HepG2 (cell line): ENCODE data around the gene NFATC3. TPM values are rescaled to one million over a fixed set of nuclear protein-coding genes. Genes with fewer than 3 reads are reported as not detected.

Experiments
- DNMT3B ChIP-seq: conservative IDR thresholded peaks from 2 replicates; pipeline ENCODE4 v1.6.1; 2016; ENCODE audit warnings: missing biosample characterization, control low read depth
- FOXA3 ChIP-seq: IDR thresholded peaks from 2 replicates; pipeline ENCODE4 v1.6.1; 2016; ENCODE audit warnings: missing genetic modification reagents, missing compliant biosample characterization
- FOXO1 ChIP-seq: sonication (generic); formaldehyde crosslinking; IDR thresholded peaks from 2 replicates; pipeline ENCODE4 v1.4.0; 2020; ENCODE audit warnings: missing genetic modification reagents
- GFI1 ChIP-seq: sonication (generic); formaldehyde crosslinking; IDR thresholded peaks from 2 replicates; pipeline ENCODE4 v1.5.0; 2020; ENCODE audit warnings: missing genetic modification reagents, mild to moderate bottlenecking, borderline replicate concordance
- HNF1B ChIP-seq: sonication (generic); formaldehyde crosslinking; IDR thresholded peaks from 2 replicates; pipeline ENCODE4 v1.5.1; 2020; ENCODE audit warnings: mild to moderate bottlenecking, moderate library complexity, missing genetic modification reagents
- HOXA3 ChIP-seq: sonication (generic); formaldehyde crosslinking; IDR thresholded peaks from 2 replicates; pipeline ENCODE4 v1.5.0; 2020; ENCODE audit warnings: missing genetic modification reagents
- IRF1 ChIP-seq: sonication (generic); formaldehyde crosslinking; IDR thresholded peaks from 2 replicates; pipeline ENCODE4 v1.4.0; 2020; ENCODE audit warnings: low read depth, mild to moderate bottlenecking, missing genetic modification reagents
- ISL2 ChIP-seq: sonication (generic); formaldehyde crosslinking; IDR thresholded peaks from 2 replicates; pipeline ENCODE4 v1.5.0; 2020; ENCODE audit warnings: missing genetic modification reagents
- JDP2 ChIP-seq: sonication (generic); formaldehyde crosslinking; IDR thresholded peaks from 2 replicates; pipeline ENCODE4 v1.8.1; 2022; ENCODE audit warnings: missing genetic modification reagents, borderline replicate concordance
- MAX ChIP-seq: IDR thresholded peaks from 2 replicates; pipeline ENCODE4 v1.6.1; 2012; ENCODE audit warnings: inconsistent platforms
- MEIS2 ChIP-seq: sonication (generic); formaldehyde crosslinking; IDR thresholded peaks from 2 replicates; pipeline ENCODE4 v1.9.0; 2021; ENCODE audit warnings: mild to moderate bottlenecking, missing genetic modification reagents
- MTF1 ChIP-seq: sonication (generic); formaldehyde crosslinking; IDR thresholded peaks from 2 replicates; pipeline ENCODE4 v1.5.0; 2020; ENCODE audit warnings: missing genetic modification reagents
- MZF1 ChIP-seq: sonication (generic); formaldehyde crosslinking; IDR thresholded peaks from 2 replicates; pipeline ENCODE4 v1.8.1; 2023; ENCODE audit warnings: mild to moderate bottlenecking, missing genetic modification reagents, borderline replicate concordance
- PRPF4 ChIP-seq: fragments of 200-400 bp; formaldehyde crosslinking; IDR thresholded peaks from 2 replicates; pipeline ENCODE4 v1.6.1; 2016; ENCODE audit warnings: low read length, low read depth; ENCODE audit not compliant: poor library complexity, severe bottlenecking
- SAFB2 ChIP-seq: sonication (generic); formaldehyde crosslinking; IDR thresholded peaks from 2 replicates; pipeline ENCODE4 v1.5.1; 2020; ENCODE audit warnings: missing genetic modification reagents, low read depth, mild to moderate bottlenecking, borderline replicate concordance
- SKIL ChIP-seq: sonication (generic); formaldehyde crosslinking; IDR thresholded peaks from 2 replicates; pipeline ENCODE4 v1.8.0; 2022; ENCODE audit warnings: missing genetic modification reagents, mild to moderate bottlenecking, moderate library complexity, borderline replicate concordance
- SOX5 ChIP-seq: IDR thresholded peaks from 2 replicates; pipeline ENCODE4 v1.6.1; 2016; ENCODE audit warnings: borderline replicate concordance
- XRCC5 ChIP-seq: fragments of 200-400 bp; formaldehyde crosslinking; optimal IDR thresholded peaks from 2 replicates; pipeline ENCODE3; 2017; ENCODE audit warnings: mild to moderate bottlenecking, low read length
- ZBTB7A ChIP-seq: sonication (generic); formaldehyde crosslinking; IDR thresholded peaks from 2 replicates; pipeline ENCODE4 v1.8.0; 2022; ENCODE audit warnings: mild to moderate bottlenecking, missing genetic modification reagents
- ZNF280D ChIP-seq: sonication (generic); formaldehyde crosslinking; IDR thresholded peaks from 2 replicates; pipeline ENCODE4 v1.5.1; 2020; ENCODE audit warnings: mild to moderate bottlenecking, missing genetic modification reagents
- ZNF292 ChIP-seq: sonication (generic); formaldehyde crosslinking; IDR thresholded peaks from 2 replicates; pipeline ENCODE4 v1.8.1; 2022; ENCODE audit warnings: mild to moderate bottlenecking, low read depth, missing genetic modification reagents, borderline replicate concordance
- ZNF383 ChIP-seq: sonication (generic); formaldehyde crosslinking; IDR thresholded peaks from 2 replicates; pipeline ENCODE4 v1.4.0; 2020; ENCODE audit warnings: missing genetic modification reagents, mild to moderate bottlenecking, borderline replicate concordance
- ZNF451 ChIP-seq: sonication (generic); formaldehyde crosslinking; IDR thresholded peaks from 2 replicates; pipeline ENCODE4 v1.5.0; 2020; ENCODE audit warnings: mild to moderate bottlenecking, missing genetic modification reagents
- polyA plus RNA-seq, 8 experiments: library from polyadenylated mRNA; depleted of rRNA in 3 of 8; stranded (reverse) in 7 of 8; unstranded in 1 of 8; fragments of >200 nt; fragmentation: Illumina TruSeq in 4 of 8; extraction: Trizol in 4 of 8; gene quantifications; 2 replicates each; pipeline versions ENCODE4 v1.2.1 to v1.2.3, GENCODE V29; 2011 to 2016; ENCODE audit warnings: low read depth in 4 of 8, missing spikeins in 1 of 8, mixed read lengths in 1 of 8; ENCODE audit not compliant: insufficient read depth in 1 of 8
- total RNA-seq, 5 experiments: library from RNA; depleted of rRNA; stranded (reverse); fragments of >200 nt; fragmentation: Illumina TruSeq; extraction: Trizol; gene quantifications; 2 replicates each; pipeline ENCODE4 v1.2.3, GENCODE V29; 2016; ENCODE audit warnings: low read depth in 1 of 5

The NFATC3 gene
- total and polyA plus RNA-seq, 2 of the 13 experiments (the other 11 are each of a cell fraction or from before 2014, with no cell fraction given), result 52.6 to 62.7 TPM

GRCh38 chr16:68064791-68065365 is 20.3 kb upstream of the NFATC3 start (continued):
- no peak for TF ChIP-seq JDP2 (CRISPR knock-in tag)
- no peak for TF ChIP-seq DNMT3B
- no peak for TF ChIP-seq ZNF383 (CRISPR knock-in tag)
- 0 out of 2 replicates have a peak, but pooled peaks have one; percentile 32 for TF ChIP-seq SOX5 (CRISPR knock-in tag)
- TF ChIP-seq ZNF292 (CRISPR knock-in tag), result no peak
- TF ChIP-seq MTF1 (CRISPR knock-in tag), result no peak
- no peak; the same call in 1 of the 2 replicates for TF ChIP-seq MEIS2
- TF ChIP-seq ZNF280D (CRISPR knock-in tag), result no peak
- no peak for TF ChIP-seq SKIL (CRISPR knock-in tag)
- TF ChIP-seq SAFB2, result no peak
- TF ChIP-seq FOXA3 (CRISPR knock-in tag), result peak; percentile 41
- no peak for TF ChIP-seq PRPF4
- peak; percentile 94 for TF ChIP-seq XRCC5
- no peak for TF ChIP-seq FOXO1 (CRISPR knock-in tag)
- no peak for TF ChIP-seq IRF1
- TF ChIP-seq HNF1B (CRISPR knock-in tag), result 0 out of 2 replicates have a peak, but pooled peaks have one; percentile 16
- no peak for TF ChIP-seq ZBTB7A (CRISPR knock-in tag)
- no peak; the same call in 1 of the 2 replicates for TF ChIP-seq GFI1 (CRISPR knock-in tag)
- no peak for TF ChIP-seq MAX
- TF ChIP-seq ISL2 (CRISPR knock-in tag), result 0 out of 2 replicates have a peak, but pooled peaks have one; percentile 29
- no peak for TF ChIP-seq ZNF451 (CRISPR knock-in tag)
- TF ChIP-seq HOXA3 (CRISPR knock-in tag), result peak; percentile 36; the same call in 1 of the 2 replicates
- no peak for TF ChIP-seq MZF1 (CRISPR knock-in tag)
